Measurements from ENCODE around the gene MMP17.

- TF ChIP-seq CTCF (conservative IDR thresholded peaks at IDR 0.05; ENCODE audit: low read depth, low read length) (no peak), EZH2 (IDR thresholded peaks at IDR 0.05; ENCODE audit: low read length, unreplicated experiment) (no peak)
Observed at GRCh38 chr12:131892711-131893604, 64.8 kb downstream of the MMP17 start.
